AG09319 (cell line): ENCODE data around the gene TBC1D5.

Source experiments
- DNase-seq: peaks from one replicate; pipeline ENCODE4 v3.0.0-alpha.2; 2010; ENCODE audit warnings: low read depth; ENCODE audit errors: extremely low read depth
- TF ChIP-seq, protein P1 (sequence below): IDR thresholded peaks from 2 replicates; pipeline ENCODE4 v1.5.1; 2011; ENCODE audit warnings: low read depth, mild to moderate bottlenecking, inconsistent platforms, low read length, moderate library complexity

The TBC1D5 gene

DNA sequence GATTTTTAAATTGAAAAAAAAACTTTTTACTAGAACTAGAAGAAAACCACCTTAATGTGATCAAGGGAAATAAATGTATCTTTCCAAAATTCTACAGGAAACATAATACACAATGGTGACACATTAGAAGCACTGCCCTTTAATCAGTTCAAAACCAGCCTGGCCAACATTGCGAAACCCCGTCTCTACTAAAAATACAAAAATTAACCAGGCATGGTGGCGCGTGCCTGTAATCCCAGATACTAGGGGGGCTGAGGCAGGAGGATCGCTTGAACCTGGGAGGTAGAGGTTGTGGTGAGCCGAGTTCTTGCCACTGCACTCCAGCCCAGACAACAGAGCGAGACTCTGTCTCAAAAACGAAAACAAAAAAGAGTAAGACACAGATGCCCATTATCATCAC, 134.5 kb downstream of the TBC1D5 start:
- TF ChIP-seq, protein P1, sequence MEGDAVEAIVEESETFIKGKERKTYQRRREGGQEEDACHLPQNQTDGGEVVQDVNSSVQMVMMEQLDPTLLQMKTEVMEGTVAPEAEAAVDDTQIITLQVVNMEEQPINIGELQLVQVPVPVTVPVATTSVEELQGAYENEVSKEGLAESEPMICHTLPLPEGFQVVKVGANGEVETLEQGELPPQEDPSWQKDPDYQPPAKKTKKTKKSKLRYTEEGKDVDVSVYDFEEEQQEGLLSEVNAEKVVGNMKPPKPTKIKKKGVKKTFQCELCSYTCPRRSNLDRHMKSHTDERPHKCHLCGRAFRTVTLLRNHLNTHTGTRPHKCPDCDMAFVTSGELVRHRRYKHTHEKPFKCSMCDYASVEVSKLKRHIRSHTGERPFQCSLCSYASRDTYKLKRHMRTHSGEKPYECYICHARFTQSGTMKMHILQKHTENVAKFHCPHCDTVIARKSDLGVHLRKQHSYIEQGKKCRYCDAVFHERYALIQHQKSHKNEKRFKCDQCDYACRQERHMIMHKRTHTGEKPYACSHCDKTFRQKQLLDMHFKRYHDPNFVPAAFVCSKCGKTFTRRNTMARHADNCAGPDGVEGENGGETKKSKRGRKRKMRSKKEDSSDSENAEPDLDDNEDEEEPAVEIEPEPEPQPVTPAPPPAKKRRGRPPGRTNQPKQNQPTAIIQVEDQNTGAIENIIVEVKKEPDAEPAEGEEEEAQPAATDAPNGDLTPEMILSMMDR = no peak
- no peak for DNase-seq

DNA sequence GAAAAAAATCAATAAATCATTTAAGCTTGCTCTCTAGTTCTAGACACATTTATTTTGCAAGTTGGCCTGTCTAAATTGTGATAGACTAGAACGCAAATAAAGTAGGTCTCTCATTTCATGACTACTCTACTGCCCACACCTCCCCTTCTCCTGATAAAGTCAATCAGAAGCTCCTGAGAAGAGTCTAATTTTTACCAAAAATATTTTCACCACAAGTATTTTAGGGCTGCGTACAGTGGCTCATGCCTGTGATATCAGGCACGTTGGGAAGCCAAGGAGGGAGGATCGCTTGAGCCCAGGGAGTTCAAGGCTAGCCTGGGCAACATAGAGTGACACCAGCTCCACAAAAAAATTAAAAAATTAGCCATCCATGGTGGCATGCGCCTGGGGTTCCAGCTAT, 136.5 kb downstream of the TBC1D5 start:
- no peak for DNase-seq

DNA sequence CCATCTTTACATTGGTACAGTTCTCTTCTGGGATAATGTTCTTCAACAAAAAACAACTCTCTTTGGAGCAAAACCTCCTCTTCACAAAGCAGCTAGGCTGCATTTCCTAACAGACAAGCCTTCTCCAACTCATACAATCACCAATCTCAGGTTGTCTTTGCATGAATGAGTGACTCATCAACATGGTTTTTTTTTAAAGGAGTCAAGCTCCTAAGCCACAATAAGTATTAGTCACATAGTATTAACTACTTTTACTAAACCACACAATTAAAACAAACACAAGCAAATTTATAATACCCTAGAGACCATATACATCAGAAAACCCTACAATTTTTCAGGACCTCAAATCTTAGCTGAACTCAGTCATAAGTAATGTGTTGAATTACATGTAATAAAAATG, 137.4 kb downstream of the TBC1D5 start:
- DNase-seq = peak; percentile 25
- TF ChIP-seq, protein P1 = no peak

More for the DNA sequence above, 136.5 kb downstream of the TBC1D5 start:
- TF ChIP-seq, protein P1 = no peak

DNA sequence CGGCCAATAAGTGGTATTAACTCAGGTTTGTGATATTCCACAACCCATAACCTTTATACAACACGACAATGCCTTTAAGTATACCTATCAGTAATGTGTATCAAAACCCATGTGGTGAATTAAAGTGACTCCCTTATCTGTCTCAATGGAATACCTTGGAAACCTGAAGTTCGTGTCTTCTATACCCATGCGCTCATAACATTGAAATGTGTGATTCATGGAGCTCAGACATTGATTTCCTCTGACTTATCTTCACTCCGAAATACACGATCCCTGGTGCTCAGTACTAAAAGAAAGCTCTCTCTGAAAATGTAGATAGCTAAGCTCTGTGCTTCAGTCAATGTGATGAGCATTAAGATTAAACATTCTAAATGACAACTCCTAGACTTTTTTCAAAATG, 140.3 kb downstream of the TBC1D5 start:
- no peak for DNase-seq
- TF ChIP-seq, protein P1 = no peak

DNA sequence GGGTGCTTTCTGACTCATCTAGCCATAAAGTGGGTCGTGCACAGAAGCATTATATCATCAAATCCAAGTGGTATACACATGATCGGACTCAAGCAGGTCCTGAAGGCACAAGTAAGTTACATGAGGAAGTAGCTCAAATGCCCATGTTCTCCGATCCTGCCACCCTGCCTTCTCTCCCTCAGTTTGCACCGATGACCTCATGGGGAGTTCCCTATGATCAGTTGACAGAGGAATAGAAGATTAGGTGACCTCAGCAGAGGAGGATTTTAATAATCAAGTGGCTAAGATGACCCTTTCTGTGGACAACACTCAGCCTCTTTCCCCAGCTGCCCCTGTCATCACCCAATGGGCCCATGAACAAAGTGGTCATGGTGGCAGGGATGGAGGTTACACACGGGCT, 149.5 kb downstream of the TBC1D5 start:
- no peak for DNase-seq
- TF ChIP-seq, protein P1 = no peak

DNA sequence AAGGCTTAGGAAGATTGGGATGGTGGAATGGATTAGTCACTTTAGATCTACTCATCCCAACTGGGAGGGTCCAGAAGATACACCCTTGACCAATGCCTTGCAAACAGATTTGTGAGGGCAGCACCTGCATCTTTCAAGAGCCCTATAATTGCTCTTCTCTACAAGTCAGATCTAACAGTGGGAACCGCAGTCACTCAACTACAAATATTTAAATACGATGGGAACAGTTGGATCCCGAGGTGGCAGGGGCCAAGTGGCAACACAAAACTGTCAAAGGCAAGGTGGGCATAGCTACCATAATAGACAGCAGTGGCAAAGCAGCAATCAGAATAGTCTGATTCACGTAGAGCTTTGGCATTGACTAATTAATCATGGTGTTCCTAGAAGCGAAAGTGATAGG, 152.0 kb downstream of the TBC1D5 start:
- DNase-seq = no peak
- TF ChIP-seq, protein P1 = no peak

DNA sequence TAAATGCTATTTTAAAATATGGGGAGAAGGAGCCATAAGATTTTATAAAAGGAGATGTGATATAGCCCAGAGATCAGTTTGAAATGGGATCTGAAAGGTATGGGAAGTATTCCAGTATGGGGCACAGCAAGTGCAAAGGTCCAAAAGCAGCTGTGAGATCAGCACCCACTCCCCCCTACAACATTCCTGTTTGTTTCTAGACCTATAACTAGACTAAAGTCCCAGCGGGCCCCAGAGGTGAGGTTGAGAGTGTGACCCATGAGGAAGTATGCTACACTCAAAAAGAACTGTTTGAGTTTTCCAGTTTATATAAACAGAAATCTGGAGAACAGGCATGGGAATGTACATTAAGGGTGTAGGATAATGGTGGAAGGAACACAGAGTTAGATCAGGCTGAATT, 152.5 kb downstream of the TBC1D5 start:
- TF ChIP-seq, protein P1 = no peak
- DNase-seq = no peak

DNA sequence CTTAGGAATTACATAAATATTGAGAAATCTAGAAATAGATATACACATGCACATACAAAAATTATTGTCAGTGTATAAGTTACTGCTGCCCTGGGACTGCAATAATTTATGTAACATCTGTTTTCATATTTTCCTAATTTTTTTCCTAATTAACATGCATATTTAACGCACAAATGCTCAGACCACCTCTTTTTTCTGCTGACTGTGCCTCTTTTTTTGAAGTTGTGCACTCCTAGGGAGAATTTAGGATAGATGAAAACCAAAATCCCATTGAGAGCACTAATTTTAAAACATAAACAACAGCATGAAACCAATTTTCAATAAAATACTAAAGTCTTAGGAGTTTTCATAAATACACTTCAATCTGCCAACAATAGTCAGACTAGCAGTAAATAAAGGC, 154.0 kb downstream of the TBC1D5 start:
- TF ChIP-seq, protein P1 = no peak
- no peak for DNase-seq
